Fibroblast of lung (primary cell): ENCODE results near the gene GREB1.

Source experiments
- CTCF ChIP-seq, 2 donors: IDR thresholded peaks in 1 of 2; conservative IDR thresholded peaks in 1 of 2; 1 replicate in 1 of 2; 2 replicates in 1 of 2; pipeline ENCODE4 v1.5.1; 2011 to 2012; ENCODE audit warnings: low read length in 2 of 2, control low read depth in 1 of 2, inconsistent platforms in 1 of 2, low read depth in 1 of 2, mild to moderate bottlenecking in 1 of 2
- EZH2 ChIP-seq: IDR thresholded peaks from 2 replicates; pipeline ENCODE4 v1.5.1; 2012; ENCODE audit warnings: low read length, control low read depth, mild to moderate bottlenecking; ENCODE audit errors: missing control alignments

GRCh38 chr2:11492720-11493119 is 41.1 kb upstream of the GREB1 start:
- TF ChIP-seq CTCF (conservative IDR thresholded peaks at IDR 0.05 in 1 of 2, IDR thresholded peaks at IDR 0.05 in 1 of 2; ENCODE audit: low read depth in 1 of 2, low read length in 2 of 2) (no peak), EZH2 (no peak)
